Esophagus squamous epithelium (tissue), 4 donors: Measurements from ENCODE around the gene ANKS1B.

Experiments
- CTCF ChIP-seq, 6 experiments: fragments of 450-650 bp in 4 of 6; fragments of 200-600 bp in 2 of 6; sonication (generic) in 2 of 6; IDR thresholded peaks; one replicate each; pipeline ENCODE4 v1.5.1; 2016 to 2019; ENCODE audit warnings: antibody characterized with exemption in 6 of 6, mild to moderate bottlenecking in 4 of 6, moderate library complexity in 4 of 6
- POLR2A ChIP-seq, 4 donors: fragments of 450-650 bp; IDR thresholded peaks; one replicate each; pipeline ENCODE4 v1.6.1; 2017; ENCODE audit warnings: antibody characterized with exemption in 4 of 4, mild to moderate bottlenecking in 4 of 4, moderate library complexity in 3 of 4

- TF ChIP-seq CTCF (IDR thresholded peaks at IDR 0.05), result no peak
- no peak for TF ChIP-seq POLR2A (IDR thresholded peaks at IDR 0.05)
These were observed 885.0 kb downstream of the ANKS1B start for GRCh38 chr12:99099786-99100185.
